ENCODE data around the gene GPR176. TPM values are rescaled to one million over a fixed set of nuclear protein-coding genes. Genes with fewer than 3 reads are reported as not detected.

GPR176 gene
- total RNA-seq, 1 donor from 2014 or later, result 1.7 TPM

DNA sequence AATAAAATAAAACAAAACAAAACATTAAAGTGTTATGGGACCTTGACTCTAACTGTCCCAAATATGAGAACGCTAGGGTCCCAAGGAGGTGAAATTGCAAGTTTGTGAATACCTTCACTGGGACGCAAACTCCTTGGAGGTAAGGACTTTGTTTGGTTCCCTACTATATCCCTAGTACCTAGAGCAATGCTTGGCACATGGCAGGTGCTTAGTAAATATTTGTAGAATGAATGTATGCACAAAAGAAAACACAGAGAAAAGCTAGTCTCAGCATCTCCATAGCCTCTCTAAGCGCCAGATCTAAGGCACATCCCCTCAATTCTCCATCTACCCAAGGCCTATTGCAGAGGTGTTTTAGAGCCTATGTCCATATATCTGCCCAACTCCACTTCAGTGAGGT lies 30.5 kb downstream of the GPR176 start:
- DNase-seq (ENCODE audit: low spot score), result no peak

DNA sequence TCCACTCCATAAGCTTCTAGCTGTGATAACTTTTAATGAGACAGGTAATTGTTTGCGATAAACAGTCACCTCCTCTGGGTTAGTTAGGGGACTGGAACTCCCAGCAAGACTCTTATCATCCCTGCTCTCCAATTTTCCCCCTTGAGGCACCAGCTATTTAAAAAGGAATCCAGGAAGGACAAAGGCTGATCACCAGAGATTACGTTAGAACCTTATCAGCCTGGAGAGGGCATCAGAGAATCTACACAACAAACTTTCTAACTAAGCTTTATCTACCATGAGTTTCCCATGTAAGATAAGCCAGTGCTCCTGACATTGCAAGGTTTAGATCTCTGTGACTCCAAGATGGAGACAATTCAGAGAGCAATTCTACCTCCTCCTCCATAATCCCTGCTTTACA lies 31.3 kb downstream of the GPR176 start:
- no peak for DNase-seq (ENCODE audit: low spot score)

DNA sequence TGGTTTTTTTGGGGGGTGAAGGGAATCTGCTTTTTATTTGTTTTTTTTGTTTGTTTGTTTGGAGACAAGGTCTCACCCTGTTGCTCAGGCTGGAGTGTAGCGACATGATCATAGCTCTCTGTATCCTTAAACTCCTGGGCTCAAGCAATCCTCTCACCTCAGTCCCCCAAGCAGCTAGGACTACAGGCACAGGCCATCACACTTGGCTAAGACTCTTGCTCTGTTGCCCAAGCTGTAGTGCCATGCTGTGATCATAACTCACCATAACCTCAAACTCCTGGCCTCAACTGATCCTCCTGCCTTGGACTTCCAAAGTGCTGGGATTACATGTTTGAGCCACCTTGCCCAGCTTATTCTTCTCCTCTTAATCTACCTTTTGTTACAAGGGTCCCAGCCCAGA lies 31.8 kb downstream of the GPR176 start:
- no peak for DNase-seq (ENCODE audit: low spot score)

DNA sequence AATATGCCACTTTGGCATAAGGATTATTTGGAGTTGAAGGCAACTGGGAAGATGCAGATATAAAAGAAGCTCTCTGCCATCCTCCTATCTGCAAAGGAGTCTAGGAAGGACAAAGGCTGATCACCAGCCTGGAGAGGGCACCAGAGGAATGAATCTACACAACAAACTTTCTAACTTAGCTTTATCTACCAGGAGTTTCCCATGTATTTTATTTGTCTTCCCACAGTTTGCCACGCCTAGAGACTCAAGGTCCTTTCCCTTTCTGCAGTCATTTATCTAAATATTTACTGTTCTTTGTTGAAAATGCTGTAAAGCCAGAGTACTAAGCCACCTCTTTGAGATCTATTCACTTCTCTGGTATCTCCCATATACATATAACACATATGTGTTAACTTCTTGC lies 32.2 kb downstream of the GPR176 start:
- no peak for DNase-seq (ENCODE audit: low spot score)

DNA sequence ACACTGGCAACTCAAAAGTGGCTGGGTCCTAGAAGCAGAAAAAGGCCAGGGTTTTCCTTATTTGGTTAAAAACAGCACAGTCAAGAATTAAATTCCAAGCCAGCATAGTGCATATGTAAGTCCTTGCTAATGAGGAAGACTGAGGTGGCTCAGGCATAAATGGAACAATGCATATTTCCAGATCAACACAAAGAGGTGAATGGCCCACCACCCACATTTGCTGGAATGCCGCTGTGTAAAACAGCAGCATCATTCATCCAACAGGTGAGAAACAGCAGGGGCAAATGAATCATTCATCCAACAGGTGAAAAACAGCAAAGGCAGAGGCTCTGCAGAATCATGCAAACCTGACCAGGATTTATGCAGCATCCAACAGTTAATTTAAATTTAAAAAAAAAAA lies 32.9 kb downstream of the GPR176 start:
- DNase-seq (ENCODE audit: low spot score), result no peak

DNA sequence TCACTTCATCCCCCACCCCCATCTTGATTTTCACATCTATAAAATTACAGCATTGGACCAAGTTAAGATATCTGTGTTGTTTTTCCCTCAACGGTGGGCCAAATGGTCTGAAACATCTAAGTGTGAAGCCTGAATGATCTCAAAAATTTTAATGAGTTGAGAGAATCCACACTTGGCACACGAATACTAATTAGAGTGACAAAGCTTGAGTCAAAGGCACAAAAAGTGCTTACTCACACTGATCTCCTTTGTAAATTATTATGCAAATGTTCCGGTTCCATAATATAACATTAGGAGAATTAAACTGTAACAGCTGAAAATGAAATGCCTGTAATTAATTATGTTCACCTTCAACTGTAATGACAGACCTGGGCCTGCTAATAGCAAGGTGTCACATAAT lies 33.6 kb downstream of the GPR176 start:
- DNase-seq (ENCODE audit: low spot score), result no peak

DNA sequence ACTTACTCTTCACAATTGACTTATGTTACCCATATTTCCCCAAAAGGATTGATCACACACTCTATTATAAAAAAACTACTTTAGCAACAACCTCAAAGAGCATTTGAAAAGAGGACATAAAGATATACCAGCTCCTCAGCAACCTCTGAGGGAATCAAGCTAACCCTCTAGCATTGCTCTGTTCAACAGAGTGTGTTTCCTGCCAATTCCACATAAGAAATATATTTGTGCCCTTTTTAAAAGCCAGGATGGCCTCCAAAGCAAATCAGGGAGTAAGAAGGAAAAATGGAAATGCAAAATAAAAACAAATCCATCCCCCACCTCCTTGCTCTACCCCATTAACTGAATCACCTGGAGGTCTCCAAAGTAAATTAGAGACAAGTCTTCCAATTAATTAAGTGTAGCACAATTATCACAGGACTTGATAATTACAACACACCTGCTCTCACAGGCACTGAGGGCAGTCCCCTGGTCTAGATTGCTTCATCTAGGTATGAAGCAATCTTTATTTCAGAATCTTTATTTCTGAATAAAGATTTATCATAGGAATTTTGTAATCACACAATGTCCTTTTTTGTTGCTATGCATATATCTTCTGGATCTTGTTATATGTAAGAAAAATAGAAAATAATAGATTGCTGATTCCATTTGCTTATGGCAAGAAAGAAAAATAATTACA lies 34.8 kb downstream of the GPR176 start:
- DNase-seq (ENCODE audit: low spot score), result no peak

DNA sequence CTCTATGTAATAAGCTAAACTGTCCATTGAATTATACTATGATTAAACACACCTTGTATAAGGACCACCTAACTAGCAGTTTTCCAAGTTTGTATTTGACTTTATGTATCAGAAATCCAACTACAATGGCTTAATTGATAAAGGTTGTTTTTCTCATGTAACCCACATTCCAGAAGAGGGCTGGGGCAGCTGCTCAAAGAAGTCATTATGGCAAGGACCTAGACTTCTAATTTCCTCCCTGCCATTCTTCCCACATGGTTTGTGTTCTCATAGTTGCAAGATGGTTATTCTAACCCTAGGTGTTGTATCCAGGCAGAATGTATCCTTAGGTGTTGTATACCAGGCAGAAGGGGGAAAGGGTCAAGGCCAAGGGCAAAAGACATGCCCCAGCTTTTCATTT lies 35.7 kb downstream of the GPR176 start:
- DNase-seq (ENCODE audit: low spot score), result no peak

DNA sequence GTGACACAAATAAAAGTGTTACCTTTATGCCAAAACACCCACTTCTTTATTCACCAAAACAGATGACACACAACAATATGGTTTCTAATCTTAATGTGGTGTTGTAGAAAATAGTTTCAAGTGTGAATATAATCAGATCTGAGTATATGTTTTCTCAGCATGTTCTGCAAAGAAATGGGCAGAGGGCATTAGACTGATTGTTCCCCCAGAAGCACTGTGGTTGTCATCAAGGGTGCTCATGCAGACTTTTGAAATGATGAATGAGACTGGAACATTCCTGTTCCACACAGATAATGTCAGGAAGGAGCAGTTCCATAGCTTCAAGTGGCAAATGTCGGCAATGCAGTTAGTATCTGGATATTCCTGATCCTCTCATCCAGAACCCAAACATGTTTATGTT lies 37.5 kb downstream of the GPR176 start:
- no peak for DNase-seq (ENCODE audit: low spot score)

DNA sequence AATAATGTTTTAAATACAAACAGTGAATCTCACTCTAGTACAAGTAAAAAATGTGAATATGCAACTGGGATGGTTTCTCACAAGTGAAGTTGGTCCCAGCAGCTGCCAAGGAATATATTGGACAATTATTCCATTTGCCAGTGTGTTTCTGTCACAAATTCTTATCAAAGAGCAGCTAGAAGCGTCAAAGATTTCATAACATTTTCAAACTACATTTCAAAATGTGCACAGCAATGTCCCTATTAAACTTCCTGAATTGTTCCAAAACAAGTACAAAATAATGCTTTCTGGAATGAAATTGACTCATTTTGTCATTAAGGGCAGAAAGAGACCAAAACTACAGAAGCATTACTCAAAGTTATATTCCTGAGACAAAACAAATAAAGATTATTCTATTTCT lies 38.3 kb downstream of the GPR176 start:
- DNase-seq (ENCODE audit: low spot score), result no peak

DNA sequence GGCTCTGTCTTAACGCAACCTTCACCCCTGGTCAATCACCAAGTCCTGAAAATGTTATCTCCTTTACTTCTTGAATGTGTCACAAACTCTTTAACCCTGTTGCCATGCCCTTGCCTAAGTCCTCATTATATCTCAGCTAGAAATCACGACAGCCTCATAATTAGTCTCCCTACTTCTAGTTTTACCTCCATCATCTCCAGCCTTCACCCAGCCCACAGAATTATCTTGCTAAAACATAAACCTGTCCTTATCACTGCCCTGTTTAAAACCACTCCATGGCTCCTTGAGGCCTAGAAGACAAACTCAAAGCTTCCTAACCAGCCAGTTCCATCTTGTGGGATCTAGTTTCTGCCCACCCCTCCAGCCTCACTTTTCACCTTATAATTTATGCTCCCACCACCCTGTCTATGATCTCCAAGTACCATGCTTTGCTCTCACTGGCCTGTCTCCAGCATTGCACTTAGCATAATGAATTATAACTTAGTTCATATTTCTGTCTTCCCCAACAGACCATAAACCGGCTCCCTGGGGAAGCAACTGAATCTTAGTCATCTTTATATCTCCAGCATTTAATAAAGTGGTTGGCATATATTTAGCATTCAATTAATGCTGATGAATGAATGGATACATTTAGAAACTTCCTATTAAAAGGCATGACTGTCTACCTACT lies 39.2 kb downstream of the GPR176 start:
- no peak for DNase-seq (ENCODE audit: low spot score)

DNA sequence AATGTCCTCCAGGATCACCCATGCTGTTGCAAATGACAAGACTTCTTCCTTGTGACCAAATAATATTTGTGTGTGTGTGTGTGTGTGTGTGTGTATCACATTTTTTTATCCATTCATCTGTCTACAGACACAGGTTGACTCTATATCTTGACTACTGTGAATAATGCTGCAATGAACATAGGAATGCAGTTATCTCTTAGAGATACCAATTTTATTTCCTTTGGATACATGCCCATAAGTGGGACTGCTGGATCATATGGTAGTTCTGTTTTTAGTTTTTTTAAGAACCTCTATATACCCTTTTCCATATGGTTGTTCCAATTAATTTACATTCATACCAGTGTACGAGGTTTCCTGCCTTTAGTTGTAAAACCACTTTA lies 41.7 kb downstream of the GPR176 start:
- no peak for DNase-seq (ENCODE audit: low spot score)

DNA sequence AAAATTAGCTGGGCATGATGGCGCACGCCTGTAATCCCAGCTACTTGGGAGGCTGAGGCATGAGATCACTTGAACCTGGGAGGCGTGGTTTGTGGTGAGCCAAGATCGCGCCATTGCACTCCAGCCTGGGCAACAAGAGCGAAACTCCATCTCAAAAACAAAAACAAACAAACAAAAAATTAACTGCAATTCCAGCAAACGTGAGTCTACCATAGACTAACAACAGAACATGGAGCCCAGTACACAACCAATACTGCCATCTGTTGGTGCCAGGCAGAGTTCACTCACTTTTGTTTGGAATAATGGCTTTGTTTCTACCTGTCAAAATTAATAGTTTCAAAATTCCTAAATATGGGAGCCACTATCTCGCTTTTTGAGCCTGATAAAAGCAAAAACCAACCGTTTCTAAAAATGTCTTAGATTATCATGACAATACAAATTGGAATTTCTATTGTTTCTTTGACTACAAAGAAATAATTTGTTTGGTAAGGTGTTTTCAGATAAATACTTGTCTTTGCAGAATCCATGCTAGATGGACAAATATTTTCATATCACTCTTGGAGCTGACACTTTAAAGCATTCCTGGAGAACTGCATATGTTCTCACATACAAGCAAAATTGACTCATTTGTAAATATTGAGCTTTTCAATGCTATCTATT lies 45.0 kb downstream of the GPR176 start:
- DNase-seq (ENCODE audit: low spot score), result no peak

DNA sequence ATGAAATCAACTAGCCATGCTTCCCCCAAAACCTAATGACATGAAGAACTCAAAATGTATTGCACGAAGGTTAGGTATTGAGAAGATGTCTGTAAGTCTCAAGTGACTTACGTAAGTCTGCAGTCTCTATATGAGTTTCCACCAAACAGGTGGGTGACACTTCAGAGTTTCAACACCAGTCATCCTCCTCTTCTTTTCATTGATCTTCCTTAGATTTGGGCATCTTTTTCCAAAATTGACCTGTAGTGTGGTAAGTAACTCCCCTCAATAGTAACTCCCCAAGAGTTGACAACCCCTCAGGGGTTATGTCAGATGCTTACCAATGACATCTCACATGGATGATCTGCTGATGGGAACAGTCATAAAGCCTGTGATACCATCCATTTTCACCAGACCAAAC lies 46.1 kb downstream of the GPR176 start:
- no peak for DNase-seq (ENCODE audit: low spot score)

DNA sequence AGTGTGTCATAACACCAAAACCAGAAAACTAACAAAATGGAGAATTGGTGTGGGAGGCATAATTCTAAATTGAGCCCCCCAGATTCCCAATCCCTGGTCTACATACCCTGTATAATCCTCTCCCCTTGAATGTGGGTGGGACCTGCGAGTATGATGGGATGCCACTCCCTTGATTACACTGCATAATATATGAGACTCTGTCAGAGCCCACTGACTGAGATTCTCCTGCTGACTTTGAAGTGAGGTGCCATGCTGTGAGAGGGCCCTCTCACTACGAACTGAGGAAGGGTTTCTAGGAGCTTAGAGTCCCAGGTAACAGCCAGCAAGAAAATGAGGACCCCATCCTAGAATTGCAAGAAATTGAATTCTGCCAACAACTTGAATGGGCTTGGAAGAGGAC lies 49.5 kb downstream of the GPR176 start:
- no peak for DNase-seq (ENCODE audit: low spot score)

DNA sequence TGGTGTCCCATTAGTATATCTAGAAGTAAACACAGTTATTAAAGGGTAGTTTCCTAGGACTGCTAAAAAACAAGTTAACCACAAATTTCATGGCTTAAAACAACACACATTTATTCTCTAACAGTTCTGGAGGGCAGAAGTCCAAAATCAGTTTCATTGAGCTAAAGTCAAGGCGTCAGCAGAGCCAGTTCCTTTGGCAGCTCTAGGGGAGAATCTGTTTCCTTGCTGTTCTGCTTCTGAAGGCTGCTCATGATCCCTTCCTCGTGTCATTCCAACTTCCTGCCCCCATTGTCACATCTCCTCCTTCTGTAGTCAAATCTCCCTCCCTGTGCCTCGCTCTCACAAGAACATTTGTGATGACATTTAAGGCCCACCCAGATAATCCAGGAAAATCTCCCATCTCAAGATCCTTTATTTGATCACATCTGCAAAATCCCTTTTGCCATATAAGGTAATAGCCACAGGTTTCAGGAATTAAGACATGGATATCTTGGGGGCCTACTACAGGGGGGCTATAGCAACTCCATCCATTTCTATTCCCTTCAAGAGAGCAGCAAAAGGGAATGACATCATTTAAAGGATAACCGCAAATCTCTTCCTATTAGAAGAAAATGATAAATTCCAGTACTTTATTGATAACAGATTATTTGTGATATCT lies 50.1 kb downstream of the GPR176 start:
- no peak for DNase-seq (ENCODE audit: low spot score)

DNA sequence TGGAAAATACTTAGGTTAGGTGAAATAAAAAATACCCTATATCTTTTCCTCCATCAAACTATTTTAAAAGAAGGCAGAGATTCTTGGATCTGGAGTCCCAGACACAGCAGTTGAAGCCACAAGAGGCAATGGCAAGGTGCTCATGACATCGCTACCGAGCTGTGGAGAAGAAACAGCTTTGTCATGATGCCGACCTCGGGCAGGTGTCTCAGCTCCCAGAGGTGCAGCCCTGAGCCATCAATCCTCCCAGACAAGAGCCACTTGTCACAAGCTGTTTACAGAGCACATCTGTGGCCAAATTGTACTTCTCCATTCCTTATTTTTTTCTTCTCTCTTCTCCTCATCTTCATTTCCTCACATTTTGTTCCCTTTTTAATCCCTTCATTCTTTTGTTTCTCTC lies 50.8 kb downstream of the GPR176 start:
- no peak for DNase-seq (ENCODE audit: low spot score)

DNA sequence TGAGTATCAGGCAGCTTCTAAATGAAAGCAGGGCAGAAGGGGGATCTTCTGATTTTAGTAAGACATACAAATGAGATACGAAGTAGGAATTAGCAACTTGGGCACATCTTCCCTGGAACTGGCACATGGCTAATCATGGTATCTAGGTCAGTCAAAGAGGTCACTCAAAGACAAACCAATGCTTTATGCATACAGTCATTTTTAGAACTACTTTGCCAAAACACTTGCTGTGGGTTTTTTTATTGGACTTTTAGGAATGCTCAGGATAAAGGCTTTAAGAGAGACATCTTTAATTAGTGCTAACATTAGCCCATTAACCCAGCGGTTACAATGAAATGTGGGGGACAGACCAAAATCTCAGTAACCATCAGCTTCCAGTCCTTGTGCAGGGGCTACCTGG lies 51.7 kb downstream of the GPR176 start:
- no peak for DNase-seq (ENCODE audit: low spot score)

DNA sequence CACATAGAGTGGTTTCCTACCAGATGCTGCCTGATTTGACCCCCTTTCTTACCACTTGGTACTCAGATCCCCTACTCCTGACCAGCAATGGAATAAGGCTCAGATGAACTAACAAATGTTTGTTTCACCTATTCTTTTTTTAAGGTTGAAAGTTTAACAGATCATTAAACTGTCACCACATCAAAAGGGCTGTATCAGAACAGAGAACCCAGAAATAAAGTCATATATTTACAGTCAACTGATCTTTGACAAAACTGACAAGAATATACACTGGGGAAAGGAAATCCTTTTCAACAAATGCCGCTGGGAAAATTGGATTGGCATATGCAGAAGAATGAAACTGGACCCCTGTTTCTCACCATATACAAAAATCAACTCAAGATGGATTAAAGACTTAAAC lies 56.0 kb downstream of the GPR176 start:
- DNase-seq (ENCODE audit: low spot score), result no peak

DNA sequence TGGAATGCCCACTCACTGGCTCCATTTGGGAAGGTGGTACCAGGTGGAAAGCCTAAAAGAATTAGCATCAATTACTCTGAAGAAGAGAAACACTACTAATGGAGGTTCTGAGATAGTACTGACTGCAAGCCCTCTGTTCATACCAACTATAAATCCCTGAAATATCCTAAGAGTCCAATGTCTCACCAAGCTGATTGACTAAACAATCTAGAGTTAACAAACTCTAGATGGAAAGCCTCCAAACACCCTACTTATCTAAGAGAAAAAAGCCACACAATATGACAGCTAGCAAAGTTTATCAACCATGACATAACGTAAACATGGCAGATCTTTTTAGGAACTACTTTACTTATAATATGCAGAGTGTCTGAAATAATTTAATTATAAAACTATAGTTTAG lies 59.2 kb downstream of the GPR176 start:
- DNase-seq (ENCODE audit: low spot score), result no peak

DNA sequence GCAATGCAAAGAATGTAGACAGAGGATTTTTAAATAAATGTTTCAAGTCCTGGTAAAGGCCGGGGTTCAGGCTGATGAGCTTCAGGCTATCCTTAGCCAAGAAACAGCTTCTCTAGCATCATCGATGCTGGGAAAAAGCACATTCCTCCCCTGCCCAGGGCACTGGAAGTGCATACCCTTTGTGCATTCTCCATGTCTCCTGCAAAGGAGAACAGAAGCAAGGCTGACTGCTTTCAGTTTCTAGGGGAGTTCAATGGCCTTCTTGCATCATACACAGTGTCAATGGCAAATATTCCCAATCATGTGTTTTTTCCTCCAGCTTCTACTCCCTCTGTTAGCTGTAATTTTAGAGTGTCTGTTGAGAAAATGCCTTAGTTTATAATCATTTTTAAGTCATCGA lies 59.9 kb downstream of the GPR176 start:
- no peak for DNase-seq (ENCODE audit: low spot score)

DNA sequence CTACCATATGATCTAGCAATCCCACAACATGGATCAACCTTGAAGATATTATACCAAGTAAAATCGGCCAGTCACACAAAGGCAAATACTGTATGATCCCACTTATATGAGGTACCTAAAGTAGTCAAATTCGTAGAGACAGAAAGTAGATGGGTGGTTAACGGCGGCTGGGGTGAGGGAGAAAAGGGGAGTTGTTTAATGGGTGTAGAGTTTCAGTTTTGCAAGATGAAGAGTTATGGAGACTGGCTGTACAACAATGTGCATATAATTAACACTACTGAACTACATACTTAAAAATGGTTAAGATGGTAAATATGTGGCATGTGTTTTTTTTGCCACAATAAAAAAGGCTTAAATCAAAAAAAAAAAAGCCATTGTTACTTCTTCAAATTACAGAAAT lies 60.4 kb downstream of the GPR176 start:
- no peak for DNase-seq (ENCODE audit: low spot score)

DNA sequence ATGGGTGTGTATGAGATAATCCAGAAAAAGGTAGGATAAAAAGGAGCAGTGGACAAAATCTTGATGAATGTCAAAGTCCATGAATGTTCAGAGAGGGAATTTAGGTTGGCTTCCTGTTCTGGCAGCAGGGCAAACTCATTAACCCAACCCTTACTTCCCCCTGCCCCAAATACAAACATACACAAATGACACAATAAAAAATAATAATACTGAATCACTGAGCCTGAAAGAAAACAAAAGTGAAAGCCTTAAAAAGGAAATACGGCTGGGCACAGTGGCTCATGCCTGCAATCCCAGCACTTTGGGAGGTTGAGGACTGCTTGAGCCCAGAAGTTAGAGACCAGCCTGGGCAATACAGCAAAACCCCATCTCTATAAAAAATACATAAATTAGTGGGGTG lies 62.9 kb downstream of the GPR176 start:
- DNase-seq (ENCODE audit: low spot score), result no peak

Measured in ureter (tissue), 1 donor.